Pons (tissue), 1 donor: ENCODE data around the gene APOL5.
"Not testable (repeated sequence)": the region's sequence is repeated elsewhere in the genome, so short reads cannot be mapped to it uniquely, and the experiment has no call there.

Source experiments
- DNase-seq: peaks from one replicate; pipeline ENCODE4 v3.0.0-alpha.2; 2016; ENCODE audit warnings: low spot score

The APOL5 gene

GRCh38 chr22:35711336-35711735, 6.3 kb upstream of the APOL5 start:
- no peak for DNase-seq

DNA sequence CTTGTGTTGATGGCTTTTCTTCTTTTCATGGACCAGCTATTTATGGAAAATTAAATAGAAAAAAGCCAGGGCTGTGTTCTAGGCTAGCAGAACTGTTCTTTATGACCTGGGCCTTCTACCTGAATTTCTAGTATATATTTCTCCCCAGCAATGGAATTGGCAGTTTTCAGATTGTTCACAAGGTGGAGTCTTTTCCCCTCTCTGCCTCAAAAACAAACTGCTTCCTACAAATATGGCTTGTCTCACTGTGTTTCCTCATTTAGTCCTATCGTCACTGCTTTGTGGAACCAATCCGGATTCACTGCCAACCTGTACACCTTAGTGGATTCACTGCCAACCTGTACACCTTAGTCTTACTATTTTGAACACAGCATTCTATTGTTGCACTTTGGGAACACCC, 5.0 kb upstream of the APOL5 start:
- no peak for DNase-seq

DNA sequence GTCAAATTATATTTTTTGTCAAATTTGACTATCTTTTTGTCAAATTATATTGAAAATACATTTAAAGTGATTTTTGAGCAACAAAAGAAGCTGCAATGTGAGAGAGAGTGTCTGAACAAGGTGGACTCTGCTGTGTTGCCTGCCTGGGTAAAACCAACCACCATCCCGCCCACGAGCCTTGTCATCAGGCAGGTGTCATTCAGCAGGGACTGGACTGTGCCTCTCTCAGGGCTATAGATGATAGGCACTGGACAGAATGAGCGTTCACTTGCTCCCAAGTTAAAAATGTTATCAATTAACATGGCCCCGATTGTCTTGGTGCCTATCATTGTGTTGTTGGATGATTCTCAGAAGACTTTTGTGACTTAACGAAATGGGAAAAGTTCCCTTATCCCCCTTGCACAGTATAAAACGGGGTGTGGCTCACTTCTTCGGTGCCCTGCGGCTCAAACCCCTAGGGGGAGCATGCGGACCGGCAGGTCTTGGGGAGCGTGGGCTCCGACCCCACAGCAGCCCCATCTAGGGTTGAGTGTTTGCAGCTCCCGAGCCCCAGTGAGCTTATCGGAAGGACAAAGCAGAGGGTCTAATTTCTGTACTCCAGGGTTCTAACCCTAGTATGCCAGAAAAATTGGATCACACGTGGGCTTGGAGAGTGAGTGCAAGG, 1.7 kb downstream of the APOL5 start:
- no peak for DNase-seq

- DNase-seq, result no peak
These were observed 4.3 kb downstream of the APOL5 start for GRCh38 chr22:35721960-35722359.

DNA sequence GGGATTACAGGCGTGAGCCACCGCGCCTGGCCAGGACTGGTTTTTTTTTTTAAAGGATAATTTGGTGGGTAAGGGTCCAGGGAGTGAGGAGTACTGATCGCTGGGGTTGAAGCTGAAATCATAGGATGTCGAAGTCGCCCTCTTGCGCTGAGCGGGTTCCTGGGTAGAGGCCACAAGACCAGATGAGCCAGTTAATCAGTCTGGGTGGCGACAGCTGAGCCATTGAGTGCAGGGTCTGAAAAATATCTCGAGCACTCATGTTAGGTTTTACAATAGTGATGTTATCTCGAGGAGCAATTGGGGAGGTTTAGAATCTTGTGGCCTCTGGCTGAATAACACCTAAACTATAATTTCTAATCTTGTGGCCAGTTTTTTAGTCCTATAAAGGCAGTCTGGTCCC, 7.8 kb downstream of the APOL5 start:
- DNase-seq, result no peak

DNA sequence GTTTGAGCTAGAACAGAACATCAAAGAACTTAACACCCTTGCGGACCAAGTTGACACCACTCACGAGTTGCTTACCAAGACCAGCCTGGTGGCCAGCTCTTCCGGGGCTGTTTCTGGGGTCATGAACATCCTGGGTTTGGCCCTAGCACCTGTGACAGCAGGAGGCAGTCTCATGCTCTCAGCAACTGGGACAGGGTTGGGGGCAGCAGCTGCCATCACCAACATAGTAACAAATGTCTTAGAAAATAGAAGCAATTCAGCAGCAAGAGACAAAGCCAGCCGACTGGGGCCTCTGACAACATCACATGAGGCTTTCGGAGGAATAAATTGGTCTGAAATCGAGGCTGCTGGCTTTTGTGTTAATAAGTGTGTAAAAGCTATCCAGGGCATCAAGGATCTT, 8.7 kb downstream of the APOL5 start:
- no peak for DNase-seq

GRCh38 chr22:35726933-35727332, 9.3 kb downstream of the APOL5 start:
- no peak for DNase-seq

GRCh38 chr22:35727436-35727835, 9.8 kb downstream of the APOL5 start:
- DNase-seq, result no peak

- DNase-seq, result no peak
These were observed 11.1 kb downstream of the APOL5 start for GRCh38 chr22:35728639-35729308.

GRCh38 chr22:35729309-35729698, 11.6 kb downstream of the APOL5 start:
- DNase-seq, result no peak

DNA sequence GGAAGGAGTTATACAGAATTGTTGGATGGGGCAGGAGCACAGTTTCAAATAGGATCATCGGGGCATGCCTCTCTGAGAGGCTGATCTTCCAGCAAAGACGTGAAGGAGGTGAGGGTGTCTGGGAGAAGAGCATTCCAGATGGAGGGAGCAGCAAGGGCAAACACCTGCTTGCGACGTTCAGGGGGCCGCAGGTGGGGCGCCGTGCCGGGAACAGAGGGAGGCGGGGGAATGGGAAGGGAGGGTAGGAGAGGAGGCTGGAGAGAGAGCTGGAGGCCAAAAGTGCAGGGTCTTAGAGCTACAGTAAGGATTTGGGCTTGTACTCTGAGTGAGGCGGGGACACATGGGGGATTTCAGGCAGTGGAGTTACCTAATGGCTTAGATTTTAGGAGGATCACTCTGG, 13.6 kb downstream of the APOL5 start:
- no peak for DNase-seq

- no peak for DNase-seq
These were observed 14.4 kb downstream of the APOL5 start for GRCh38 chr22:35732116-35732515.

- DNase-seq, result no peak
These were observed 15.4 kb downstream of the APOL5 start for GRCh38 chr22:35733036-35733435.

GRCh38 chr22:35733791-35734516, 16.3 kb downstream of the APOL5 start:
- no peak for DNase-seq

DNA sequence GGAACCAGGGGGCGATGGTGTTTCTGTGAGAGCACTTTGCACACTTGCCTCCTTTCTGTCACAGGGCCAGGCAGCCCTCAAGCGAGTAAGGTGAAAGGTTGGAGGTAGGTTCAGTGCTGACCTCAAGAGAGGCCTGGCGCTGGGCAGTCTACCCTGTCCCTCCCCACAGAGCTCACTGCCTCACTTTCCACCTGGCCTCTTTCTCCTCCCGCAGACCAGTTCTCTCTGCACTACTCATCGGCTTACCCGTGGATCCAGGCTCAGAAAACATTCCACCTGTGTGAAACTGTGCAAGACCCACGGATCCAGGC, 16.8 kb downstream of the APOL5 start:
- DNase-seq, result no peak

DNA sequence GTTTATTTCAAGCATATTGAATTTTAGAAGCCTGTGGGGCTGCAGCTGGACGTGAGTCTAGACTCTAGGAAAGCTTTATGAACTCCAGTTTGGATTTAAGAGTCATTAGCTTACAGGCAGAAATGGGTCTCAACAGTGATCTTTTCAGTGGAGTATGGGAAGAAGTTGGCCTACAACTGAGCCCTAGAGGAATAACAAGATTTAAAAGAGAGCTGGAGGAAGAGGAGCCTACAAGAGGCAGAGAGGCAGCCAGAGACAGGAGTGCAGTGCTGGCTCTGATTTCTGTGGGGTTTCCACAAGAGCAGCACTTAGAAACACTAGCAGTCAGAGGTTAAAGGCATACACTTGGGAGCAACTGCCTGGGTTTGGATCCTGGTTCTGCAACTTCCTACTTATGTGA, 17.9 kb downstream of the APOL5 start:
- DNase-seq, result no peak

- no peak for DNase-seq
These were observed 18.5 kb downstream of the APOL5 start for GRCh38 chr22:35736166-35736565.

DNA sequence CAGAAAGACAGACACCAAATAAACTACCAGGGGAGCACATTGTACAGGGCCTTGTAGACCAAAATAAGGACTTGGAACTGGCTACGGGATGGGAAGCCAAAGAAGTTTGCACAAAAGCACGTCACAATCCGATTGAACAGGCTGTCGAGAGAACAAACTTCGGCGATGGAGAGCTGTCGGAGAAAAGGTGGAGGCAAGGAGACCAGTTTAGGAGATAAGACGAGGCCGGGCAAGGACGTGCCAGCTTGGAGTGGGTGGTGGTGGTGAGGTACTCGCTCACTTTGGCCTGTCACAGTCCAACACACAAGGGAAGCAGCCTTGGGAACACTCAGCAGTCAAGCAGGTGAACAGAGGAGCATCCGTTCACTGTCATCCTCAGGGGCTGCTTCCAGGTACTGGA, 19.0 kb downstream of the APOL5 start:
- DNase-seq, result no peak

DNA sequence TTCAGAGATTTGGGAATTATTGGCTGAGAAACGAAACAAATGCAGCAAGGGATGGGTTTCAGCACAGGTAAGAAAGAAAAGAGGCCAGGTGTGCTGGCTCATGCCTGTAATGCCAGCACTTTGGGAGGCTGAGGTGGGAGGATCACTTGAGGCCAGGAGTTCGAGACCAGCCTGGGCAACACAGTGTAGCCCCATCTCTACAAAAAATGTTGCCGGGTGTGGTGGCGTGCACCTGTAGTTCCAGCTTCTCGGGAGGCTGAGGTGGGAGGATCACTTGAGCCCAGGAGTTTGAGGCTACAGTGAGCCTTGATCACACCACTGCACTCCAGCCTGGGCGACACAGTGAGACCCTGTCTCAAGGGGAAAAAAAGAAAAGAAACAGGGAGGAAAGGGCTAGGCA, 20.2 kb downstream of the APOL5 start:
- DNase-seq, result not testable (repeated sequence)

DNA sequence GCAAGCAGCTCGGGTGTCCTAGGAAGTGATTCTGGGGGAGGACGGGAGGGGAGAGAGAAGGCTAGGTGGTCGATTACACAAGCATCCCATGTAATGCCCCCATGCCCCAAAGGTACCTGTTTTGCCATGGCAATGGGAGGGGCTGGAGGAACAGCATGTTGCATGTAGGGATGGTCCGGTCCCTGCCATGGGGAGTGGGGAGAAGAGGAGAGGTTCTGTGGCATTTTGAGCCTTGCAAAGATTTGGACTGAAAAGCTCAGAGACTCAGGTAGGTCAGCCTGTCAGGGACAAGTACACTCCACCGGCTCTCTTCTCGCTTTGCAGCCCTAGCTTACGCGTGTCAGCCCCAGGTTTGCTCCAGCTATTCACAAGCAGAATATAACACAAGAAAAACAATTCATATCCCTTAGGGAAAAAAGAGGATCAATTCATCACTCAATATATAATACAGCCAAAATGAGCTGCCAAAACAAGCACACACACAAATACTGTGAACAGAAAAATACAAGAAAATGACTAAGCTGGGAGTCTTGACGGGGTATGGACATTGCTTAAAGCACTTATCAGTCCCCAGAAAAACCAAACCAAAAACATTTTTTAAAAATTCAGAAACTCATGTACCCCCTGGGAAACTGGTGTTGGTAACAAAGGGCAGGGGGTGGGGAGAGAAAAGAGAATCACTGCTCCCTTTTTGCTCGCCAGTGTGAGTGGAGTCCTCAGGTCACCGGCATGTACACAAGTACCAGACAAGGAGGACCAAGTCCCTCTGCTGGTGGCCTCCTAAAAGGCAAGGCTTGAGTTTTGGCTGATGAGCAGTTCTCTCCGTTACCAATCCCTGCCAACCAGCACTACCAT, 21.6 kb downstream of the APOL5 start:
- DNase-seq, result no peak

DNA sequence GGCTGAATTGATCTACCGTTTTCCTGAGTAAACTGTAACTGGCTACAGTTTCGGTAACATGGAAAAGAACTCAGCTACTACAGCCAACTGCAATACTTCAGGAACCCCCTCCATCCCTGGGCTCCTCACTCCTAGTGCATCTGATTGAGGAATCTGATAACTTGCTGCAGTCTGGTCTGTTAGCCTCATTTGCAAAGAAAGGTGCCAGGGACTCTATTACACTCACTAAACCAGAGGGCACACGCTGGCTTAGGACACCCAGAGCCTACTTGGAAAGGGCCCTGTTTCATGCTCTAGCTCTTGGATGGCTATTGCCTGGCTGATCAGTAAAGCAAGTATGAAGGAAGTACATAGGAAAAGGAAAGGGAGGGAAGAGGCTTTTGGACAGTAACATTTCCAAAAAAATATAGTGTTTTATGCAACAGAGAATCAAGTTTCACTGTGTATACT, 22.3 kb downstream of the APOL5 start:
- no peak for DNase-seq

DNA sequence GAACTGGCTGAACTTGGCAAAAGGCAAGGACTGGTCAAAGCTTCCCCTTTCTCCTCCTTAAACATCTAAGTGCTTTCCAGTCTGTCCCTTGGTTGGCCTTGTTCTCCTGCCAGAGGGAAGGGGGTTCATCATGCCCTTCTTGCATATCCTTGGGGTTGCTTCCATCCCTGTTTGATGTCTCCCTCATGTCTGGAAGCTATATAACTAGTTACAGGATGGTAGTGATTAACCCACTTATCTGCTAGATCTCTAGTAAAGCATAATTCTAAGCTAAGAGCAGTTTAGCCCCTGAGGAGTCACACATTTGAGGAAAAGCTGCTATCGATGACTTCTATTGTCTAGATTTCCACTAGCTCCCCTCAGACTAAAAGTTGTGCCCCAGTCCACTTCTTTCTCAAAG, 22.9 kb downstream of the APOL5 start:
- DNase-seq, result no peak
